ENCODE data around the gene EIF3I. TPM values are rescaled to one million over a fixed set of nuclear protein-coding genes. Genes with fewer than 3 reads are reported as not detected.

Gene EIF3I
- total and polyA plus RNA-seq, 2 donors (not counting 1 experiment from before 2014, with no cell fraction given): 277 to 492 TPM

DNA sequence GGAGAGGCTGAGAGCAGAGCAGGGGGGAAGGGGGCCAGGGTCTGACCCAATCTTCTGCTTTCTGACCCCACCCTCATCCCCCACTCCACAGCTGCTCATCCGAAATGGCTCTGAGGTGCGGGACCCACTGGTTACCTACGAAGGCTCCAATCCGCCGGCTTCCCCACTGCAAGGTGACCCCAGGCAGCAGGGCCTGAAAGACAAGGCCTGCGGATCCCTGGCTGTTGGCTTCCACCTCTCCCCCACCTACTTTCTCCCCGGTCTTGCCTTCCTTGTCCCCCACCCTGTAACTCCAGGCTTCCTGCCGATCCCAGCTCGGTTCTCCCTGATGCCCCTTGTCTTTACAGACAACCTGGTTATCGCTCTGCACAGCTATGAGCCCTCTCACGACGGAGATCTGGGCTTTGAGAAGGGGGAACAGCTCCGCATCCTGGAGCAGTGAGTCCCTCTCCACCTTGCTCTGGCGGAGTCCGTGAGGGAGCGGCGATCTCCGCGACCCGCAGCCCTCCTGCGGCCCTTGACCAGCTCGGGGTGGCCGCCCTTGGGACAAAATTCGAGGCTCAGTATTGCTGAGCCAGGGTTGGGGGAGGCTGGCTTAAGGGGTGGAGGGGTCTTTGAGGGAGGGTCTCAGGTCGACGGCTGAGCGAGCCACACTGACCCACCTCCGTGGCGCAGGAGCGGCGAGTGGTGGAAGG is 52.6 kb downstream of the EIF3I start:
- Histone ChIP-seq H3K27ac (ENCODE audit: insufficient read depth, low read length) (no peak overlapping the region), H3K79me2 (ENCODE audit: control insufficient read depth, insufficient read depth, low read length) (no peaks in the 10 kb centered on the region), H3K4me3 (replicated peaks in 1 of 4; ENCODE audit: control extremely low read depth in 1 of 4, insufficient read depth in 1 of 4, low read depth in 3 of 4, low read length in 4 of 4) (no peak overlapping the region), H3K9ac (ENCODE audit: insufficient read depth, low read length) (no peak overlapping the region), H3K36me3 (ENCODE audit: control insufficient read depth, insufficient read depth, low read length) (no peaks in the 10 kb centered on the region), H3K9me3 (ENCODE audit: control insufficient read depth, insufficient read depth, low read depth, low read length) (no peaks in the 10 kb centered on the region), H4K20me1 (ENCODE audit: control insufficient read depth, extremely low read depth, insufficient read depth, low read length) (no peaks in the 10 kb centered on the region), H2AFZ (ENCODE audit: low read length) (no peak overlapping the region), H3K27me3 (ENCODE audit: control insufficient read depth, insufficient read depth, low read length) (peaks cover 30% of the 10 kb centered on the region), H3K4me2 (ENCODE audit: extremely low read depth, insufficient read depth, low read length) (no peak overlapping the region), H3K4me1 (ENCODE audit: control insufficient read depth, extremely low read depth, insufficient read depth, low read length) (no peaks in the 10 kb centered on the region)
- DNase-seq (ENCODE audit: low read depth in 2 of 2): no peak
- TF ChIP-seq EZH2 (IDR thresholded peaks at IDR 0.05; ENCODE audit: low read length, missing control alignments): peak; percentile 38
- TF ChIP-seq, protein P1, sequence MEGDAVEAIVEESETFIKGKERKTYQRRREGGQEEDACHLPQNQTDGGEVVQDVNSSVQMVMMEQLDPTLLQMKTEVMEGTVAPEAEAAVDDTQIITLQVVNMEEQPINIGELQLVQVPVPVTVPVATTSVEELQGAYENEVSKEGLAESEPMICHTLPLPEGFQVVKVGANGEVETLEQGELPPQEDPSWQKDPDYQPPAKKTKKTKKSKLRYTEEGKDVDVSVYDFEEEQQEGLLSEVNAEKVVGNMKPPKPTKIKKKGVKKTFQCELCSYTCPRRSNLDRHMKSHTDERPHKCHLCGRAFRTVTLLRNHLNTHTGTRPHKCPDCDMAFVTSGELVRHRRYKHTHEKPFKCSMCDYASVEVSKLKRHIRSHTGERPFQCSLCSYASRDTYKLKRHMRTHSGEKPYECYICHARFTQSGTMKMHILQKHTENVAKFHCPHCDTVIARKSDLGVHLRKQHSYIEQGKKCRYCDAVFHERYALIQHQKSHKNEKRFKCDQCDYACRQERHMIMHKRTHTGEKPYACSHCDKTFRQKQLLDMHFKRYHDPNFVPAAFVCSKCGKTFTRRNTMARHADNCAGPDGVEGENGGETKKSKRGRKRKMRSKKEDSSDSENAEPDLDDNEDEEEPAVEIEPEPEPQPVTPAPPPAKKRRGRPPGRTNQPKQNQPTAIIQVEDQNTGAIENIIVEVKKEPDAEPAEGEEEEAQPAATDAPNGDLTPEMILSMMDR (conservative IDR thresholded peaks at IDR 0.05 in 1 of 2, IDR thresholded peaks at IDR 0.05 in 1 of 2; ENCODE audit: low read depth in 1 of 2, low read length in 2 of 2): no peak

DNA sequence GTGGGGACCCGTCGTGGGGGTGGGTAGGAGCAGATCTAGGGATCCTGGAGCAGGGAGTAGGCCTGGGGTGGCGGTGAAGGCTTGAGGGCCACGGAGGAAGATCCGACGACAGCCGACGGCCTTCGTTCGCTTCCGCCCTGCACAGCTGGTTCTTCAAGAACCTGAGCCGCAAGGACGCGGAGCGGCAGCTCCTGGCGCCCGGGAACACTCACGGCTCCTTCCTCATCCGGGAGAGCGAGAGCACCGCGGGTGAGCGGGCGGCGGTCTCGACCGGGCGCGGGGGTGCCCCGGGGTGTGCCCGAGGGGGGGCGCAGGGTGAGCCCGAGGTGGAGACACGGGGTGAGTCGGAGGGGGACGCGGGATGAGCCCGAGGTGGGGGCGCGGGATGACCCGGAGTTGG is 53.2 kb downstream of the EIF3I start:
- H3K79me2 ChIP-seq (ENCODE audit: control insufficient read depth, insufficient read depth, low read length): no peaks in the 10 kb centered on the region
- H3K4me1 ChIP-seq (ENCODE audit: control insufficient read depth, extremely low read depth, insufficient read depth, low read length): no peaks in the 10 kb centered on the region
- H4K20me1 ChIP-seq (ENCODE audit: control insufficient read depth, extremely low read depth, insufficient read depth, low read length): no peaks in the 10 kb centered on the region
- no peaks in the 10 kb centered on the region for H3K9me3 ChIP-seq (ENCODE audit: control insufficient read depth, insufficient read depth, low read depth, low read length)
- H3K4me2 ChIP-seq (ENCODE audit: extremely low read depth, insufficient read depth, low read length): no peak overlapping the region
- H3K27ac ChIP-seq (ENCODE audit: insufficient read depth, low read length): no peak overlapping the region
- no peak for DNase-seq (ENCODE audit: low read depth in 2 of 2)
- peaks cover 29% of the 10 kb centered on the region for H3K27me3 ChIP-seq (ENCODE audit: control insufficient read depth, insufficient read depth, low read length)
- H2AFZ ChIP-seq (ENCODE audit: low read length): peak overlapping the region; percentile 17
- no peaks in the 10 kb centered on the region for H3K36me3 ChIP-seq (ENCODE audit: control insufficient read depth, insufficient read depth, low read length)
- TF ChIP-seq, protein P1 (conservative IDR thresholded peaks at IDR 0.05 in 1 of 2, IDR thresholded peaks at IDR 0.05 in 1 of 2; ENCODE audit: low read depth in 1 of 2, low read length in 2 of 2): no peak
- TF ChIP-seq EZH2 (IDR thresholded peaks at IDR 0.05; ENCODE audit: low read length, missing control alignments): no peak
- H3K9ac ChIP-seq (ENCODE audit: insufficient read depth, low read length): no peak overlapping the region
- no peak overlapping the region for H3K4me3 ChIP-seq (replicated peaks in 1 of 4; ENCODE audit: control extremely low read depth in 1 of 4, insufficient read depth in 1 of 4, low read depth in 3 of 4, low read length in 4 of 4)

DNA sequence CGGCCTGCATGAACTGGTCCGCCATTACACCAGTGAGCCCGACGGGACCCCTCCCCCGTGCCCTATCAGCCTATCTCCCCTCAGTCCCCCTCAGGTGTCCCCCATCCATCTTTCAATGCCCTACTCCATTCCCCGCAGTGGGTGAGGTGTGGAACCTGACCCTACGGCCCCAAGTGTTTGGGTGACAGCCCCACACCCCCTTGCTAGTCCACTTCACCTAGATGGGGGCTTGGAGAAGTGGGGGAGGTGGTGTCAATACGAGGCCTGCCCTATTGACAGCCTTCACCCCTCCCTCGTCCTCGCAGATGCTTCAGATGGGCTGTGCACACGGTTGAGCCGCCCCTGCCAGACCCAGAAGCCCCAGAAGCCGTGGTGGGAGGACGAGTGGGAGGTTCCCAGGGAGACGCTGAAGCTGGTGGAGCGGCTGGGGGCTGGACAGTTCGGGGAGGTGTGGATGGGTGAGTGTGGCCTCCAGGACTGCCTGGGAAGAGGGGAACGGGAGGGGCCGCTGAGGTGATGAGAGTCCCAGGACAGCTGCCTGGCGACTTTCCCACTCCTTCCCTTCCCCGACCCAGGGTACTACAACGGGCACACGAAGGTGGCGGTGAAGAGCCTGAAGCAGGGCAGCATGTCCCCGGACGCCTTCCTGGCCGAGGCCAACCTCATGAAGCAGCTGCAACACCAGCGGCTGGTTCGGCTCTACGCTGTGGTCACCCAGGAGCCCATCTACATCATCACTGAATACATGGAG is 54.0 kb downstream of the EIF3I start:
- Histone ChIP-seq H3K79me2 (ENCODE audit: control insufficient read depth, insufficient read depth, low read length) (no peaks in the 10 kb centered on the region), H3K9me3 (ENCODE audit: control insufficient read depth, insufficient read depth, low read depth, low read length) (no peaks in the 10 kb centered on the region), H3K4me1 (ENCODE audit: control insufficient read depth, extremely low read depth, insufficient read depth, low read length) (no peaks in the 10 kb centered on the region), H3K36me3 (ENCODE audit: control insufficient read depth, insufficient read depth, low read length) (no peaks in the 10 kb centered on the region), H3K4me3 (replicated peaks in 1 of 4; ENCODE audit: control extremely low read depth in 1 of 4, insufficient read depth in 1 of 4, low read depth in 3 of 4, low read length in 4 of 4) (no peak overlapping the region), H3K27me3 (ENCODE audit: control insufficient read depth, insufficient read depth, low read length) (peaks cover 29% of the 10 kb centered on the region), H3K27ac (ENCODE audit: insufficient read depth, low read length) (no peak overlapping the region), H2AFZ (ENCODE audit: low read length) (no peak overlapping the region), H3K9ac (ENCODE audit: insufficient read depth, low read length) (no peak overlapping the region), H3K4me2 (ENCODE audit: extremely low read depth, insufficient read depth, low read length) (no peak overlapping the region), H4K20me1 (ENCODE audit: control insufficient read depth, extremely low read depth, insufficient read depth, low read length) (no peaks in the 10 kb centered on the region)
- no peak for DNase-seq (ENCODE audit: low read depth in 2 of 2)
- no peak for TF ChIP-seq EZH2 (IDR thresholded peaks at IDR 0.05; ENCODE audit: low read length, missing control alignments)
- TF ChIP-seq, protein P1 (conservative IDR thresholded peaks at IDR 0.05 in 1 of 2, IDR thresholded peaks at IDR 0.05 in 1 of 2; ENCODE audit: low read depth in 1 of 2, low read length in 2 of 2): no peak
